ENCODE data around the gene OR10A4. TPM values are rescaled to one million over a fixed set of nuclear protein-coding genes. Genes with fewer than 3 reads are reported as not detected.
"Not testable (repeated sequence)": the region's sequence is repeated elsewhere in the genome, so short reads cannot be mapped to it uniquely, and the experiment has no call there.

Gene OR10A4
- total RNA-seq, 1 donor from 2014 or later, result not detected

GRCh38 chr11:6895010-6895409, 18.6 kb downstream of the OR10A4 start:
- intact Hi-C loops (cut with micrococcal nuclease), result no loop called here

- intact Hi-C loops (cut with micrococcal nuclease), result no loop called here
Measured at GRCh38 chr11:6898911-6899310, 22.5 kb downstream of the OR10A4 start.

GRCh38 chr11:6900327-6900999, 24.0 kb downstream of the OR10A4 start:
- intact Hi-C loops (cut with micrococcal nuclease), result no loop called here

GRCh38 chr11:6904804-6905203, 28.4 kb downstream of the OR10A4 start:
- intact Hi-C loops (cut with micrococcal nuclease), result not testable (repeated sequence)

GRCh38 chr11:6911378-6911777, 35.0 kb downstream of the OR10A4 start:
- intact Hi-C loops (cut with micrococcal nuclease), result no loop called here

GRCh38 chr11:6911948-6912347, 35.5 kb downstream of the OR10A4 start:
- intact Hi-C loops (cut with micrococcal nuclease), result no loop called here

- intact Hi-C loops (cut with micrococcal nuclease), result loop anchor here (10.0 kb wide), 1 partner anchor 595 kb away; the partner anchor contains the start of gene PPFIBP2
Measured at GRCh38 chr11:6919698-6920097, 43.3 kb downstream of the OR10A4 start.

GRCh38 chr11:6920702-6921101, 44.3 kb downstream of the OR10A4 start, which contains the start of gene OR2D3:
Gene OR2D3, plus strand, starts transcription at chr11:6921002. Its CDS starts 0 bp downstream, at chr11:6921002.
- intact Hi-C loops (cut with micrococcal nuclease), result loop anchor here (10.0 kb wide), 1 partner anchor 594 kb away; the partner anchor contains the start of gene PPFIBP2

GRCh38 chr11:6925007-6925577, 48.7 kb downstream of the OR10A4 start:
- intact Hi-C loops (cut with micrococcal nuclease), result loop anchor here (5.0 to 10.0 kb wide), 3 partner anchors 188 to 590 kb away; partner anchors contain the start of genes PPFIBP2 and TAF10

- intact Hi-C loops (cut with micrococcal nuclease), result loop anchor here (5.0 to 10.0 kb wide), 3 partner anchors 188 to 589 kb away; partner anchors contain the start of genes PPFIBP2 and TAF10
Measured at GRCh38 chr11:6925636-6926207, 49.3 kb downstream of the OR10A4 start.

GRCh38 chr11:6926208-6927029, 50.0 kb downstream of the OR10A4 start, which contains the start of gene ZNF215:
Gene ZNF215, plus strand, starts transcription at chr11:6926426. Its CDS starts 5,847 bp downstream, at chr11:6932273.
- intact Hi-C loops (cut with micrococcal nuclease), result loop anchor here (5.0 to 10.0 kb wide), 3 partner anchors 189 to 588 kb away; partner anchors contain the start of genes PPFIBP2 and TAF10

- intact Hi-C loops (cut with micrococcal nuclease), result loop anchor here (5.0 to 10.0 kb wide), 3 partner anchors 190 to 588 kb away; partner anchors contain the start of genes PPFIBP2 and TAF10
Measured at GRCh38 chr11:6927030-6927617, 50.7 kb downstream of the OR10A4 start.

Other genes starting within 250 kb of the OR10A4 start
- 0.43 and 0.45 TPM in 2 replicates for gene DCHS1, start 220.8 kb upstream of the OR10A4 start, total RNA-seq
- 71.3 and 72.4 TPM in 2 replicates for gene MRPL17, start 193.3 kb upstream of the OR10A4 start, total RNA-seq
- 0.18 and 0.25 TPM in 2 replicates for gene OR2AG2, start 104.6 kb upstream of the OR10A4 start, total RNA-seq
- not detected in 2 replicates for gene OR2AG1, start 93.6 kb upstream of the OR10A4 start, total RNA-seq
- gene OR6A2, start 76.9 kb upstream of the OR10A4 start, total RNA-seq, result 0.23 TPM in 2 replicates
- not detected in 2 replicates for gene OR10A5, start 30.9 kb upstream of the OR10A4 start, total RNA-seq
- gene OR10A2, start 13.6 kb upstream of the OR10A4 start, total RNA-seq, result not detected in 2 replicates
- 0.27 TPM in 1 of 2 replicates, not detected in the other for gene OR2D2, start 15.9 kb downstream of the OR10A4 start, total RNA-seq
- not detected in 2 replicates for gene OR2D3, start 44.4 kb downstream of the OR10A4 start, total RNA-seq
- 3.3 and 3.4 TPM in 2 replicates for gene ZNF215, start 49.8 kb downstream of the OR10A4 start, total RNA-seq
- gene ZNF214, start 143.7 kb downstream of the OR10A4 start, total RNA-seq, result not detected in 2 replicates
- 0.11 and 0.39 TPM in 2 replicates for gene NLRP14, start 143.9 kb downstream of the OR10A4 start, total RNA-seq
- 0.09 TPM in 1 of 2 replicates, not detected in the other for gene RBMXL2, start 212.4 kb downstream of the OR10A4 start, total RNA-seq